DMS53 (cell line): ENCODE results near the gene TMEM184C.

Experiments used
- DNase-seq: peaks from one replicate; lab custom pipeline; 2025; lab: John Stamatoyannopoulos, UW

The TMEM184C gene

GRCh38 chr4:147617173-147617840 lies at the start of gene TMEM184C:
TMEM184C (plus strand) TSS chr4:147617397; CDS start chr4:147617957, 560 bp downstream.
- peak; percentile 97 for DNase-seq

GRCh38 chr4:147570616-147571015 lies 46.6 kb upstream of the TMEM184C start:
- DNase-seq, result no peak

GRCh38 chr4:147571036-147571770 lies 46.0 kb upstream of the TMEM184C start:
- DNase-seq, result no peak

- no peak for DNase-seq
Measured at GRCh38 chr4:147576084-147576483, 41.1 kb upstream of the TMEM184C start.

GRCh38 chr4:147578051-147578476 lies 39.1 kb upstream of the TMEM184C start:
- DNase-seq, result peak; percentile 89

- peak; percentile 60 for DNase-seq
Measured at GRCh38 chr4:147578593-147578992, 38.6 kb upstream of the TMEM184C start.

- DNase-seq, result no peak
Measured at GRCh38 chr4:147580396-147580795, 36.8 kb upstream of the TMEM184C start.

- DNase-seq, result no peak
Measured at GRCh38 chr4:147581606-147582350, 35.4 kb upstream of the TMEM184C start.

GRCh38 chr4:147582386-147583060 lies 34.7 kb upstream of the TMEM184C start:
- no peak for DNase-seq

GRCh38 chr4:147583876-147584275 lies 33.3 kb upstream of the TMEM184C start:
- DNase-seq, result no peak

GRCh38 chr4:147586032-147586431 lies 31.2 kb upstream of the TMEM184C start:
- DNase-seq, result no peak

GRCh38 chr4:147586637-147587036 lies 30.6 kb upstream of the TMEM184C start:
- DNase-seq, result no peak

GRCh38 chr4:147587041-147587440 lies 30.2 kb upstream of the TMEM184C start:
- no peak for DNase-seq

- no peak for DNase-seq
Measured at GRCh38 chr4:147589586-147589985, 27.6 kb upstream of the TMEM184C start.

- DNase-seq, result peak; percentile 69
Measured at GRCh38 chr4:147590249-147590920, 26.8 kb upstream of the TMEM184C start.

GRCh38 chr4:147591106-147591505 lies 26.1 kb upstream of the TMEM184C start:
- no peak for DNase-seq

GRCh38 chr4:147594107-147594506 lies 23.1 kb upstream of the TMEM184C start:
- DNase-seq, result no peak

- no peak for DNase-seq
Measured at GRCh38 chr4:147594578-147594977, 22.6 kb upstream of the TMEM184C start.

- DNase-seq, result peak; percentile 44
Measured at GRCh38 chr4:147596377-147596776, 20.8 kb upstream of the TMEM184C start.

- peak; percentile 57 for DNase-seq
Measured at GRCh38 chr4:147596981-147597380, 20.2 kb upstream of the TMEM184C start.

- no peak for DNase-seq
Measured at GRCh38 chr4:147597561-147597960, 19.6 kb upstream of the TMEM184C start.

GRCh38 chr4:147599206-147599605 lies 18.0 kb upstream of the TMEM184C start:
- DNase-seq, result no peak
